D721Med (cell line): ENCODE data around the gene SIM1.

ENCODE experiments used
- DNase-seq: peaks from one replicate; pipeline ENCODE4 v3.0.0; 2011; ENCODE audit warnings: low spot score; ENCODE audit not compliant: insufficient read length
- FAIRE-seq: peaks from 2 replicates; lab custom pipeline; 2011; peaks lifted over from hg19 to GRCh38; lab: Jason Lieb, UNC
- CTCF ChIP-seq: IDR thresholded peaks from 2 replicates; pipeline ENCODE4 v1.5.1; 2012; ENCODE audit warnings: mild to moderate bottlenecking, control low read depth; ENCODE audit not compliant: insufficient read depth; ENCODE audit errors: missing control alignments

SIM1 gene

GRCh38 chr6:100347901-100348550, 116.7 kb downstream of the SIM1 start:
- DNase-seq = no peak
- no peak for TF ChIP-seq CTCF
- FAIRE-seq = no peak

GRCh38 chr6:100346828-100347227, 117.9 kb downstream of the SIM1 start:
- FAIRE-seq = no peak
- no peak for DNase-seq
- TF ChIP-seq CTCF = no peak

GRCh38 chr6:100346203-100346602, 118.5 kb downstream of the SIM1 start:
- DNase-seq (no peak), FAIRE-seq (no peak)
- TF ChIP-seq CTCF = no peak

- no peak for TF ChIP-seq CTCF
- FAIRE-seq = no peak
- no peak for DNase-seq
Observed at GRCh38 chr6:100344761-100345160, 120.0 kb downstream of the SIM1 start.

GRCh38 chr6:100344321-100344720, 120.4 kb downstream of the SIM1 start:
- FAIRE-seq (no peak), DNase-seq (no peak)
- no peak for TF ChIP-seq CTCF

GRCh38 chr6:100343316-100344077, 121.2 kb downstream of the SIM1 start:
- no peak for FAIRE-seq
- no peak for DNase-seq
- TF ChIP-seq CTCF = no peak

- FAIRE-seq = no peak
- no peak for TF ChIP-seq CTCF
Observed at GRCh38 chr6:100342830-100343229, 121.9 kb downstream of the SIM1 start.

More at GRCh38 chr6:100342830-100343229, 121.9 kb downstream of the SIM1 start:
- DNase-seq = no peak
